K562 (cell line): ENCODE data around the gene GMEB2.

Experiments
- EZH2 ChIP-seq: IDR thresholded peaks from 2 replicates; pipeline ENCODE4 v1.6.1; 2012; ENCODE audit warnings: low read depth, mild to moderate bottlenecking, inconsistent platforms, low read length, borderline replicate concordance
- ILF3 ChIP-seq: fragments of 450-650 bp; IDR thresholded peaks from 2 replicates; pipeline ENCODE4 v1.6.1; 2018; ENCODE audit warnings: antibody characterized with exemption, mild to moderate bottlenecking, moderate library complexity, borderline replicate concordance
- NFYB ChIP-seq: IDR thresholded peaks from 2 replicates; pipeline ENCODE4 v1.6.1; 2011; ENCODE audit warnings: mild to moderate bottlenecking, moderate library complexity; ENCODE audit not compliant: insufficient read length; ENCODE audit errors: extremely low read depth
- NR2F6 ChIP-seq: fragments of 450-650 bp; formaldehyde crosslinking; IDR thresholded peaks from 2 replicates; pipeline ENCODE4 v1.4.0; 2020; ENCODE audit warnings: mild to moderate bottlenecking
- POLR2AphosphoS5 ChIP-seq: IDR thresholded peaks from 2 replicates; pipeline ENCODE4 v1.6.1; 2011; ENCODE audit warnings: mild to moderate bottlenecking, low read depth, low read length, moderate library complexity; ENCODE audit not compliant: control insufficient read depth, insufficient read depth
- TF ChIP-seq, protein P1 (sequence below), 3 experiments: IDR thresholded peaks in 2 of 3; conservative IDR thresholded peaks in 1 of 3; 2 replicates each; pipeline ENCODE4 v1.5.1; 2011 to 2012; ENCODE audit warnings: low read length in 3 of 3, mild to moderate bottlenecking in 3 of 3, control low read depth in 2 of 3, improper control_type of control experiment in 1 of 3, inconsistent platforms in 1 of 3, low read depth in 1 of 3, mixed read lengths in 1 of 3, moderate library complexity in 1 of 3; ENCODE audit not compliant: insufficient read depth in 2 of 3
- TF ChIP-seq, protein P2 (sequence below), 2 experiments: fragments of 450-650 bp; formaldehyde crosslinking in 1 of 2; IDR thresholded peaks; 2 replicates each; pipeline versions ENCODE4 v1.4.0 to v1.6.1; 2014 to 2020; ENCODE audit warnings: mild to moderate bottlenecking in 2 of 2, borderline replicate concordance in 1 of 2, low read depth in 1 of 2
- TF ChIP-seq, protein P3 (sequence below): fragments of 250-450 bp; sonication (Bioruptor Pico); IDR thresholded peaks from 2 replicates; pipeline ENCODE4 v1.8.0; 2022; ENCODE audit warnings: inconsistent platforms

DNA sequence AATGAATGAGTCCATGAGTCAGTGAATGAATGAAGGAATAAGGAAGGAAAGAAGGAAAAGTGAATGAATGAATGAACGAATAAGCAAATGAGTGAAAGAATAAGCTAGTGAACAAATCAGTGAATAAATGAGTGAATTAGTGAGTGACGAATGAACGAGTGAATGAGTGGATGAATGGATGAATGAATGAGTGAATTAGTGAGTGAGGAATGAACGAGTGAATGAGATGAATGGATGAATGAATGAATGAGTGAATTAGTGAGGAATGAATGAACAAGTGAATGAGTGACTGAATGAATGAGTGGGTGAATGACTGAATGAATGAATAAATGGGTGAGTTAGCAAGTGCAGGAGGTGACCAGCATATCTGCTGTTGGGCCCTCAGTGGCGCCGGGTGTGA, 83.2 kb downstream of the GMEB2 start:
- no peak for TF ChIP-seq NFYB
- no peak for TF ChIP-seq NR2F6 (CRISPR knock-in tag)
- TF ChIP-seq, protein P1, sequence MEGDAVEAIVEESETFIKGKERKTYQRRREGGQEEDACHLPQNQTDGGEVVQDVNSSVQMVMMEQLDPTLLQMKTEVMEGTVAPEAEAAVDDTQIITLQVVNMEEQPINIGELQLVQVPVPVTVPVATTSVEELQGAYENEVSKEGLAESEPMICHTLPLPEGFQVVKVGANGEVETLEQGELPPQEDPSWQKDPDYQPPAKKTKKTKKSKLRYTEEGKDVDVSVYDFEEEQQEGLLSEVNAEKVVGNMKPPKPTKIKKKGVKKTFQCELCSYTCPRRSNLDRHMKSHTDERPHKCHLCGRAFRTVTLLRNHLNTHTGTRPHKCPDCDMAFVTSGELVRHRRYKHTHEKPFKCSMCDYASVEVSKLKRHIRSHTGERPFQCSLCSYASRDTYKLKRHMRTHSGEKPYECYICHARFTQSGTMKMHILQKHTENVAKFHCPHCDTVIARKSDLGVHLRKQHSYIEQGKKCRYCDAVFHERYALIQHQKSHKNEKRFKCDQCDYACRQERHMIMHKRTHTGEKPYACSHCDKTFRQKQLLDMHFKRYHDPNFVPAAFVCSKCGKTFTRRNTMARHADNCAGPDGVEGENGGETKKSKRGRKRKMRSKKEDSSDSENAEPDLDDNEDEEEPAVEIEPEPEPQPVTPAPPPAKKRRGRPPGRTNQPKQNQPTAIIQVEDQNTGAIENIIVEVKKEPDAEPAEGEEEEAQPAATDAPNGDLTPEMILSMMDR (IDR thresholded peaks at IDR 0.05 in 2 of 3, conservative IDR thresholded peaks at IDR 0.05 in 1 of 3; ENCODE audit: insufficient read depth in 2 of 3, low read depth in 1 of 3, low read length in 3 of 3): no peak
- no peak for TF ChIP-seq POLR2AphosphoS5
- TF ChIP-seq EZH2: no peak
- no peak for TF ChIP-seq ILF3
- TF ChIP-seq, protein P2, sequence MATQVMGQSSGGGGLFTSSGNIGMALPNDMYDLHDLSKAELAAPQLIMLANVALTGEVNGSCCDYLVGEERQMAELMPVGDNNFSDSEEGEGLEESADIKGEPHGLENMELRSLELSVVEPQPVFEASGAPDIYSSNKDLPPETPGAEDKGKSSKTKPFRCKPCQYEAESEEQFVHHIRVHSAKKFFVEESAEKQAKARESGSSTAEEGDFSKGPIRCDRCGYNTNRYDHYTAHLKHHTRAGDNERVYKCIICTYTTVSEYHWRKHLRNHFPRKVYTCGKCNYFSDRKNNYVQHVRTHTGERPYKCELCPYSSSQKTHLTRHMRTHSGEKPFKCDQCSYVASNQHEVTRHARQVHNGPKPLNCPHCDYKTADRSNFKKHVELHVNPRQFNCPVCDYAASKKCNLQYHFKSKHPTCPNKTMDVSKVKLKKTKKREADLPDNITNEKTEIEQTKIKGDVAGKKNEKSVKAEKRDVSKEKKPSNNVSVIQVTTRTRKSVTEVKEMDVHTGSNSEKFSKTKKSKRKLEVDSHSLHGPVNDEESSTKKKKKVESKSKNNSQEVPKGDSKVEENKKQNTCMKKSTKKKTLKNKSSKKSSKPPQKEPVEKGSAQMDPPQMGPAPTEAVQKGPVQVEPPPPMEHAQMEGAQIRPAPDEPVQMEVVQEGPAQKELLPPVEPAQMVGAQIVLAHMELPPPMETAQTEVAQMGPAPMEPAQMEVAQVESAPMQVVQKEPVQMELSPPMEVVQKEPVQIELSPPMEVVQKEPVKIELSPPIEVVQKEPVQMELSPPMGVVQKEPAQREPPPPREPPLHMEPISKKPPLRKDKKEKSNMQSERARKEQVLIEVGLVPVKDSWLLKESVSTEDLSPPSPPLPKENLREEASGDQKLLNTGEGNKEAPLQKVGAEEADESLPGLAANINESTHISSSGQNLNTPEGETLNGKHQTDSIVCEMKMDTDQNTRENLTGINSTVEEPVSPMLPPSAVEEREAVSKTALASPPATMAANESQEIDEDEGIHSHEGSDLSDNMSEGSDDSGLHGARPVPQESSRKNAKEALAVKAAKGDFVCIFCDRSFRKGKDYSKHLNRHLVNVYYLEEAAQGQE (IDR thresholded peaks at IDR 0.05; ENCODE audit: borderline replicate concordance): no peak
- TF ChIP-seq, protein P2 (CRISPR knock-in tag; IDR thresholded peaks at IDR 0.05; ENCODE audit: low read depth): no peak
- TF ChIP-seq, protein P3, sequence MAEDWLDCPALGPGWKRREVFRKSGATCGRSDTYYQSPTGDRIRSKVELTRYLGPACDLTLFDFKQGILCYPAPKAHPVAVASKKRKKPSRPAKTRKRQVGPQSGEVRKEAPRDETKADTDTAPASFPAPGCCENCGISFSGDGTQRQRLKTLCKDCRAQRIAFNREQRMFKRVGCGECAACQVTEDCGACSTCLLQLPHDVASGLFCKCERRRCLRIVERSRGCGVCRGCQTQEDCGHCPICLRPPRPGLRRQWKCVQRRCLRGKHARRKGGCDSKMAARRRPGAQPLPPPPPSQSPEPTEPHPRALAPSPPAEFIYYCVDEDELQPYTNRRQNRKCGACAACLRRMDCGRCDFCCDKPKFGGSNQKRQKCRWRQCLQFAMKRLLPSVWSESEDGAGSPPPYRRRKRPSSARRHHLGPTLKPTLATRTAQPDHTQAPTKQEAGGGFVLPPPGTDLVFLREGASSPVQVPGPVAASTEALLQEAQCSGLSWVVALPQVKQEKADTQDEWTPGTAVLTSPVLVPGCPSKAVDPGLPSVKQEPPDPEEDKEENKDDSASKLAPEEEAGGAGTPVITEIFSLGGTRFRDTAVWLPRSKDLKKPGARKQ: no peak
